AG04449 (cell line): ENCODE data around the gene SLC6A13.

Experiments
- CTCF ChIA-PET: fragments of 350-600 bp; formaldehyde crosslinking; extraction: SDS; loops from one replicate; lab custom pipeline; 2021; ENCODE audit warnings: antibody characterized with exemption; lab: Yijun Ruan, JAX
- POLR2A ChIA-PET: fragments of 400-600, 350-600 bp; formaldehyde crosslinking; extraction: SDS; loops from one replicate; lab custom pipeline; 2020; ENCODE audit warnings: antibody characterized with exemption, inconsistent platforms; lab: Yijun Ruan, JAX
- DNase-seq: peaks from one replicate; pipeline ENCODE4 v3.0.0-alpha.2; 2010; ENCODE audit warnings: low read depth, low spot score
- H3K4me3 ChIP-seq: 2 replicates; pipeline ENCODE4 v1.5.1; 2011; ENCODE audit warnings: low read depth, mild to moderate bottlenecking, control low read depth, low read length
- TF ChIP-seq, protein P1 (sequence below): IDR thresholded peaks from one replicate; pipeline ENCODE4 v1.5.1; 2011; ENCODE audit warnings: mild to moderate bottlenecking, moderate library complexity, low read length, control low read depth, inconsistent platforms; ENCODE audit not compliant: insufficient read depth; ENCODE audit errors: missing control alignments

Gene SLC6A13

GRCh38 chr12:293199-293598 lies 30.6 kb upstream of the SLC6A13 start:
- ChIA-PET CTCF (no interaction called here), POLR2A (no interaction called here)
- no peak for DNase-seq
- TF ChIP-seq, protein P1, sequence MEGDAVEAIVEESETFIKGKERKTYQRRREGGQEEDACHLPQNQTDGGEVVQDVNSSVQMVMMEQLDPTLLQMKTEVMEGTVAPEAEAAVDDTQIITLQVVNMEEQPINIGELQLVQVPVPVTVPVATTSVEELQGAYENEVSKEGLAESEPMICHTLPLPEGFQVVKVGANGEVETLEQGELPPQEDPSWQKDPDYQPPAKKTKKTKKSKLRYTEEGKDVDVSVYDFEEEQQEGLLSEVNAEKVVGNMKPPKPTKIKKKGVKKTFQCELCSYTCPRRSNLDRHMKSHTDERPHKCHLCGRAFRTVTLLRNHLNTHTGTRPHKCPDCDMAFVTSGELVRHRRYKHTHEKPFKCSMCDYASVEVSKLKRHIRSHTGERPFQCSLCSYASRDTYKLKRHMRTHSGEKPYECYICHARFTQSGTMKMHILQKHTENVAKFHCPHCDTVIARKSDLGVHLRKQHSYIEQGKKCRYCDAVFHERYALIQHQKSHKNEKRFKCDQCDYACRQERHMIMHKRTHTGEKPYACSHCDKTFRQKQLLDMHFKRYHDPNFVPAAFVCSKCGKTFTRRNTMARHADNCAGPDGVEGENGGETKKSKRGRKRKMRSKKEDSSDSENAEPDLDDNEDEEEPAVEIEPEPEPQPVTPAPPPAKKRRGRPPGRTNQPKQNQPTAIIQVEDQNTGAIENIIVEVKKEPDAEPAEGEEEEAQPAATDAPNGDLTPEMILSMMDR: no peak
- H3K4me3 ChIP-seq: no peak overlapping the region

DNA sequence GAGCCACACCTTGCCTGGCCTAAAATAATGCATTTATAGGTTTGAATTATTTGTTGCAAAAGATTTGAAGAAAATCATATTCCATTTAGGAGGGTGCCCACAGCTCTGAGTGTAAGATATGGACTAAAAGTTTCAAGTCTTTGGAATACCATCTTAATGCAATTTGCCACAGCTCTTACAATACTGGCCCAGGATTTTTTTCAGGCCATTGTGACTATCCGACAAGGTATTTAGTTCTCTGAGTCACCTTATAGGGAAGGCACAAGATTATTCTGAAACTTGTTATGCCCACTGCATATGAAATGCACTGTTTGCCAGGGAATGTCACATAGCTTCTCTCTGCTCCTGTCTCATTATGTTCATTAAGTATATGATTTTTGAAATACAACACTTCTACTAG lies 29.6 kb upstream of the SLC6A13 start:
- ChIA-PET POLR2A (no interaction called here), CTCF (no interaction called here)
- no peak for DNase-seq

DNA sequence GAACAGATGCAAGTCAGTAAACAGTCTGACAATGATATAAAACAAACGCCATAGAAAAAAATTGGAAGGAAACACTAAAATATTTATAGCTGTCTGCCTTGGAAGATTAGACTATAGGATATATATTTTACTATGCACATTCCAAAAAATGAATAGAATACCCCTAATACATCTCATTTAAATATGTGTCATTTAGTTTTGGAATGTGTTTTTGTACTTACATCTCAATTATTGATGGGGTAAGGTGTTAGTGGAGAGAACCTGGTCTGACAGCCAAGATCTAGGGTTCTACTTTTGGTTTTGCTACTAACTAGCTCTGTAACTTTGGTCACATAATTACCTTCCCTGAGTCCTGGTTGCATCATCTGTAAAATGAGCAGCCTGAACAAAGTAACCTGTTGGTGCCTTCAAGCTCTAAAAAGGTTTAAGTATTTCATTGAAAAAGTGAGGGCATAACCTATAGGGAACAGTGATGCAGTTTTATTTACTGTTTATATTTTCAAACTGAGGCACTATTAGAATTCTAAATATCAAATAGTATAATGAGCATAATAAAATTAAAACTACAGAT lies 28.6 kb upstream of the SLC6A13 start:
- no peak for DNase-seq
- POLR2A ChIA-PET: no interaction called here
- CTCF ChIA-PET: no interaction called here
- TF ChIP-seq, protein P1: no peak
- no peak overlapping the region for H3K4me3 ChIP-seq

More for the DNA sequence above, 29.6 kb upstream of the SLC6A13 start:
- H3K4me3 ChIP-seq: no peak overlapping the region
- TF ChIP-seq, protein P1: no peak

- CTCF ChIA-PET: no interaction called here
- POLR2A ChIA-PET: no interaction called here
- TF ChIP-seq, protein P1: no peak
- DNase-seq: peak; percentile 26
- no peak overlapping the region for H3K4me3 ChIP-seq
Measured at GRCh38 chr12:288687-289086, 26.1 kb upstream of the SLC6A13 start.

- DNase-seq: no peak
- POLR2A ChIA-PET: no interaction called here
- H3K4me3 ChIP-seq: no peak overlapping the region
- TF ChIP-seq, protein P1: no peak
- CTCF ChIA-PET: no interaction called here
Measured at GRCh38 chr12:286531-287300, 24.1 kb upstream of the SLC6A13 start.

- TF ChIP-seq, protein P1: no peak
- H3K4me3 ChIP-seq: no peak overlapping the region
- ChIA-PET POLR2A (no interaction called here), CTCF (no interaction called here)
- DNase-seq: no peak
Measured at GRCh38 chr12:278046-278445, 15.4 kb upstream of the SLC6A13 start.
